HepG2 (cell line): Measurements from ENCODE around the gene P3H4. TPM values are rescaled to one million over a fixed set of nuclear protein-coding genes. Genes with fewer than 3 reads are reported as not detected.

Source experiments
- ETV5 ChIP-seq: IDR thresholded peaks from 2 replicates; pipeline ENCODE4 v1.6.1; 2018; ENCODE audit warnings: missing biosample characterization, missing genetic modification reagents, inconsistent platforms, borderline replicate concordance
- JARID2 ChIP-seq: sonication (generic); formaldehyde crosslinking; IDR thresholded peaks from 2 replicates; pipeline ENCODE4 v1.8.1; 2023; ENCODE audit warnings: missing genetic modification reagents, inconsistent platforms; ENCODE audit not compliant: insufficient replicate concordance
- JDP2 ChIP-seq: sonication (generic); formaldehyde crosslinking; IDR thresholded peaks from 2 replicates; pipeline ENCODE4 v1.8.1; 2022; ENCODE audit warnings: missing genetic modification reagents, borderline replicate concordance
- NCOA1 ChIP-seq: sonication (generic); formaldehyde crosslinking; IDR thresholded peaks from 2 replicates; pipeline ENCODE4 v1.9.0; 2021; ENCODE audit warnings: missing genetic modification reagents
- PAF1 ChIP-seq: IDR thresholded peaks from 2 replicates; pipeline ENCODE4 v1.6.1; 2016; ENCODE audit warnings: missing genetic modification reagents, missing compliant biosample characterization
- RELA ChIP-seq: sonication (generic); formaldehyde crosslinking; IDR thresholded peaks from 2 replicates; pipeline ENCODE4 v1.4.0; 2020; ENCODE audit warnings: missing genetic modification reagents
- STAG1 ChIP-seq: sonication (generic); formaldehyde crosslinking; IDR thresholded peaks from 2 replicates; pipeline ENCODE4 v1.4.0; 2020; ENCODE audit warnings: missing genetic modification reagents
- TBX2 ChIP-seq: sonication (generic); formaldehyde crosslinking; IDR thresholded peaks from 2 replicates; pipeline ENCODE4 v1.5.0; 2020; ENCODE audit warnings: missing genetic modification reagents, mild to moderate bottlenecking, borderline replicate concordance
- ZBTB42 ChIP-seq: sonication (generic); formaldehyde crosslinking; IDR thresholded peaks from 2 replicates; pipeline ENCODE4 v1.5.0; 2020; ENCODE audit warnings: mild to moderate bottlenecking, missing genetic modification reagents
- ZFP36L2 ChIP-seq: sonication (generic); formaldehyde crosslinking; IDR thresholded peaks from 2 replicates; pipeline ENCODE4 v1.4.0; 2020; ENCODE audit warnings: missing genetic modification reagents
- ZNF136 ChIP-seq: sonication (generic); formaldehyde crosslinking; IDR thresholded peaks from 2 replicates; pipeline ENCODE4 v1.8.1; 2022; ENCODE audit warnings: low read depth, mild to moderate bottlenecking, moderate library complexity, missing genetic modification reagents
- ZNF207 ChIP-seq: fragments of 450-650 bp; IDR thresholded peaks from 2 replicates; pipeline ENCODE4 v1.6.1; 2016; ENCODE audit warnings: antibody characterized with exemption, borderline replicate concordance
- ZNF337 ChIP-seq: sonication (generic); formaldehyde crosslinking; IDR thresholded peaks from 2 replicates; pipeline ENCODE4 v1.5.1; 2020; ENCODE audit warnings: missing genetic modification reagents, low read depth, mild to moderate bottlenecking, borderline replicate concordance
- ZNF547 ChIP-seq: sonication (generic); formaldehyde crosslinking; IDR thresholded peaks from 2 replicates; pipeline ENCODE4 v1.5.1; 2020; ENCODE audit warnings: mild to moderate bottlenecking, missing genetic modification reagents
- ZNF557 ChIP-seq: sonication (generic); formaldehyde crosslinking; IDR thresholded peaks from 2 replicates; pipeline ENCODE4 v1.4.0; 2020; ENCODE audit warnings: missing genetic modification reagents
- ZNF652 ChIP-seq: IDR thresholded peaks from 2 replicates; pipeline ENCODE4 v1.6.1; 2016; ENCODE audit warnings: low read depth, borderline replicate concordance
- ZNF781 ChIP-seq: sonication (generic); formaldehyde crosslinking; IDR thresholded peaks from 2 replicates; pipeline ENCODE4 v1.5.1; 2020; ENCODE audit warnings: borderline replicate concordance, mild to moderate bottlenecking, missing genetic modification reagents; ENCODE audit errors: not compliant biosample characterization
- ZNF792 ChIP-seq: IDR thresholded peaks from 2 replicates; pipeline ENCODE4 v1.6.1; 2016
- ZNF883 ChIP-seq: sonication (generic); formaldehyde crosslinking; IDR thresholded peaks from 2 replicates; pipeline ENCODE4 v1.5.1; 2020; ENCODE audit warnings: mild to moderate bottlenecking, missing genetic modification reagents; ENCODE audit errors: not compliant biosample characterization
- polyA plus RNA-seq, 8 experiments: library from polyadenylated mRNA; depleted of rRNA in 3 of 8; stranded (reverse) in 7 of 8; unstranded in 1 of 8; fragments of >200 nt; fragmentation: Illumina TruSeq in 4 of 8; extraction: Trizol in 4 of 8; gene quantifications; 2 replicates each; pipeline versions ENCODE4 v1.2.1 to v1.2.3, GENCODE V29; 2011 to 2016; ENCODE audit warnings: low read depth in 4 of 8, missing spikeins in 1 of 8, mixed read lengths in 1 of 8; ENCODE audit not compliant: insufficient read depth in 1 of 8
- total RNA-seq, 5 experiments: library from RNA; depleted of rRNA; stranded (reverse); fragments of >200 nt; fragmentation: Illumina TruSeq; extraction: Trizol; gene quantifications; 2 replicates each; pipeline ENCODE4 v1.2.3, GENCODE V29; 2016; ENCODE audit warnings: low read depth in 1 of 5
- TF ChIP-seq, protein P1 (sequence below): sonication (generic); formaldehyde crosslinking; IDR thresholded peaks from 2 replicates; pipeline ENCODE4 v1.4.0; 2020; ENCODE audit warnings: missing genetic modification reagents, mild to moderate bottlenecking, borderline replicate concordance
- TF ChIP-seq, protein P2 (sequence below): IDR thresholded peaks from 2 replicates; pipeline ENCODE4 v1.6.1; 2018; ENCODE audit warnings: missing genetic modification reagents, mild to moderate bottlenecking, missing compliant biosample characterization
- TF ChIP-seq, protein P3 (sequence below): sonication (generic); formaldehyde crosslinking; IDR thresholded peaks from 2 replicates; pipeline ENCODE4 v1.4.0; 2020; ENCODE audit warnings: missing genetic modification reagents, borderline replicate concordance

P3H4 gene
- total and polyA plus RNA-seq, 2 of the 13 experiments (the other 11 are each of a cell fraction or from before 2014, with no cell fraction given) = 37.1 to 50.6 TPM

DNA sequence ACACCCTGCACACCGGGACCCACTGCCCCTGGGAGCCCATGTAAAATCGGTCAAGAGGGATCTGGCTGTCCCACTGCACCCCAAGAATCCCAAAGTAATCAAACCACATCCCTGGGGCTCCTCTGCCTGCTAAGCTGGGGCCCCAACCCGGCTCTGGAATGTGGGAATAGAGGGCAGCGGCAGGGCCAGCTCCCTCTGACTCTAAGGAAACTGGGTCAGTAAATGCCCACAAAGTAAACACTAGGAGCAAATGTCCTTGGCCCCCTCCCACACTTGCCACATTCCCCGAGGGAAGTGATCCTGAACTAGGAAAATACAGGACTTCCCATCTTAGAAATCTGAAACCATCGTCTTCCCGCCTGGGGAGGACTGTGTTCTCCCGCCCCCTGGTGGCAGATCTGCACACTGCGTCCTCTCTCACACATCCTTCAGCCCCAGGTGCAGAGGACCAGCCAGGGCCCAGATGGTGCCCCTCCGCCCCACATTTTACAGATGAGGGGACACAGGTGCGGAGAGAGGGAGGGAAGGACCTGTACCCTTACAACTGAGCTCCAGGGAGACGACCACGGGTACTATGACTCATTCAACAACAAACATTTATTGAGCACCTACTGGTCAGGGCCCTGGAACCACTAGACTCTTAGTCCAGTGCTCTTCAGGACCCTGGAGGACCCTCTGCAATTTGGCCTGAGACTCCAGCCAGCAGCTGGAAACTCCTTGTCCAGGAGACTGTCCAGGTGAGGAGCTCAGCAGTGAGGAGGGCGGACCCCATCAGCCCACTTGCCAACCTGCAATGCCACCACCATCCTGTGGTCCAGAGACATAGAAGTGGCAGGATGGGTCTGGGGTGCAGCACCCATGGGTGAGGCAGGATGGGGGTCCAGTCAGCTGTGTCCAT, 10.1 kb downstream of the P3H4 start (continued):
- TF ChIP-seq TBX2 (CRISPR knock-in tag) = peak; percentile 22
- TF ChIP-seq, protein P1, sequence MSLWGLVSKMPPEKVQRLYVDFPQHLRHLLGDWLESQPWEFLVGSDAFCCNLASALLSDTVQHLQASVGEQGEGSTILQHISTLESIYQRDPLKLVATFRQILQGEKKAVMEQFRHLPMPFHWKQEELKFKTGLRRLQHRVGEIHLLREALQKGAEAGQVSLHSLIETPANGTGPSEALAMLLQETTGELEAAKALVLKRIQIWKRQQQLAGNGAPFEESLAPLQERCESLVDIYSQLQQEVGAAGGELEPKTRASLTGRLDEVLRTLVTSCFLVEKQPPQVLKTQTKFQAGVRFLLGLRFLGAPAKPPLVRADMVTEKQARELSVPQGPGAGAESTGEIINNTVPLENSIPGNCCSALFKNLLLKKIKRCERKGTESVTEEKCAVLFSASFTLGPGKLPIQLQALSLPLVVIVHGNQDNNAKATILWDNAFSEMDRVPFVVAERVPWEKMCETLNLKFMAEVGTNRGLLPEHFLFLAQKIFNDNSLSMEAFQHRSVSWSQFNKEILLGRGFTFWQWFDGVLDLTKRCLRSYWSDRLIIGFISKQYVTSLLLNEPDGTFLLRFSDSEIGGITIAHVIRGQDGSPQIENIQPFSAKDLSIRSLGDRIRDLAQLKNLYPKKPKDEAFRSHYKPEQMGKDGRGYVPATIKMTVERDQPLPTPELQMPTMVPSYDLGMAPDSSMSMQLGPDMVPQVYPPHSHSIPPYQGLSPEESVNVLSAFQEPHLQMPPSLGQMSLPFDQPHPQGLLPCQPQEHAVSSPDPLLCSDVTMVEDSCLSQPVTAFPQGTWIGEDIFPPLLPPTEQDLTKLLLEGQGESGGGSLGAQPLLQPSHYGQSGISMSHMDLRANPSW (CRISPR knock-in tag) = no peak
- no peak for TF ChIP-seq JDP2 (CRISPR knock-in tag)
- TF ChIP-seq ZNF207 = no peak
- TF ChIP-seq PAF1 = no peak
- TF ChIP-seq ZNF883 (CRISPR knock-in tag) = no peak
- peak; percentile 48; the same call in 1 of the 2 replicates for TF ChIP-seq ZNF792
- TF ChIP-seq JARID2 (CRISPR knock-in tag) = no peak
- TF ChIP-seq ZNF652 (CRISPR knock-in tag) = no peak
- TF ChIP-seq STAG1 = peak; percentile 94
- no peak for TF ChIP-seq ZBTB42 (CRISPR knock-in tag)
- TF ChIP-seq ZNF337 (CRISPR knock-in tag) = no peak
- peak; percentile 38 for TF ChIP-seq ZNF781 (CRISPR knock-in tag)
- TF ChIP-seq NCOA1 (CRISPR knock-in tag) = no peak
- no peak for TF ChIP-seq ZNF557 (CRISPR knock-in tag)
- TF ChIP-seq ETV5 (CRISPR knock-in tag) = peak; percentile 42; the same call in 1 of the 2 replicates
- 0 out of 2 replicates have a peak, but pooled peaks have one; percentile 79 for TF ChIP-seq RELA (CRISPR knock-in tag)
- no peak for TF ChIP-seq ZNF136
- TF ChIP-seq ZNF547 (CRISPR knock-in tag) = no peak
- TF ChIP-seq, protein P2, sequence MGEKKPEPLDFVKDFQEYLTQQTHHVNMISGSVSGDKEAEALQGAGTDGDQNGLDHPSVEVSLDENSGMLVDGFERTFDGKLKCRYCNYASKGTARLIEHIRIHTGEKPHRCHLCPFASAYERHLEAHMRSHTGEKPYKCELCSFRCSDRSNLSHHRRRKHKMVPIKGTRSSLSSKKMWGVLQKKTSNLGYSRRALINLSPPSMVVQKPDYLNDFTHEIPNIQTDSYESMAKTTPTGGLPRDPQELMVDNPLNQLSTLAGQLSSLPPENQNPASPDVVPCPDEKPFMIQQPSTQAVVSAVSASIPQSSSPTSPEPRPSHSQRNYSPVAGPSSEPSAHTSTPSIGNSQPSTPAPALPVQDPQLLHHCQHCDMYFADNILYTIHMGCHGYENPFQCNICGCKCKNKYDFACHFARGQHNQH (CRISPR knock-in tag) = peak; percentile 38; the same call in 1 of the 2 replicates
- TF ChIP-seq ZFP36L2 (CRISPR knock-in tag) = no peak
- TF ChIP-seq, protein P3, sequence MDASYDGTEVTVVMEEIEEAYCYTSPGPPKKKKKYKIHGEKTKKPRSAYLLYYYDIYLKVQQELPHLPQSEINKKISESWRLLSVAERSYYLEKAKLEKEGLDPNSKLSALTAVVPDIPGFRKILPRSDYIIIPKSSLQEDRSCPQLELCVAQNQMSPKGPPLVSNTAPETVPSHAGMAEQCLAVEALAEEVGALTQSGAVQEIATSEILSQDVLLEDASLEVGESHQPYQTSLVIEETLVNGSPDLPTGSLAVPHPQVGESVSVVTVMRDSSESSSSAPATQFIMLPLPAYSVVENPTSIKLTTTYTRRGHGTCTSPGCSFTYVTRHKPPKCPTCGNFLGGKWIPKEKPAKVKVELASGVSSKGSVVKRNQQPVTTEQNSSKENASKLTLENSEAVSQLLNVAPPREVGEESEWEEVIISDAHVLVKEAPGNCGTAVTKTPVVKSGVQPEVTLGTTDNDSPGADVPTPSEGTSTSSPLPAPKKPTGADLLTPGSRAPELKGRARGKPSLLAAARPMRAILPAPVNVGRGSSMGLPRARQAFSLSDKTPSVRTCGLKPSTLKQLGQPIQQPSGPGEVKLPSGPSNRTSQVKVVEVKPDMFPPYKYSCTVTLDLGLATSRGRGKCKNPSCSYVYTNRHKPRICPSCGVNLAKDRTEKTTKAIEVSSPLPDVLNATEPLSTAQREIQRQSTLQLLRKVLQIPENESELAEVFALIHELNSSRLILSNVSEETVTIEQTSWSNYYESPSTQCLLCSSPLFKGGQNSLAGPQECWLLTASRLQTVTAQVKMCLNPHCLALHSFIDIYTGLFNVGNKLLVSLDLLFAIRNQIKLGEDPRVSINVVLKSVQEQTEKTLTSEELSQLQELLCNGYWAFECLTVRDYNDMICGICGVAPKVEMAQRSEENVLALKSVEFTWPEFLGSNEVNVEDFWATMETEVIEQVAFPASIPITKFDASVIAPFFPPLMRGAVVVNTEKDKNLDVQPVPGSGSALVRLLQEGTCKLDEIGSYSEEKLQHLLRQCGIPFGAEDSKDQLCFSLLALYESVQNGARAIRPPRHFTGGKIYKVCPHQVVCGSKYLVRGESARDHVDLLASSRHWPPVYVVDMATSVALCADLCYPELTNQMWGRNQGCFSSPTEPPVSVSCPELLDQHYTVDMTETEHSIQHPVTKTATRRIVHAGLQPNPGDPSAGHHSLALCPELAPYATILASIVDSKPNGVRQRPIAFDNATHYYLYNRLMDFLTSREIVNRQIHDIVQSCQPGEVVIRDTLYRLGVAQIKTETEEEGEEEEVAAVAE (CRISPR knock-in tag) = no peak
